ENCODE measurements around the gene CEP112. TPM values are rescaled to one million over a fixed set of nuclear protein-coding genes. Genes with fewer than 3 reads are reported as not detected.

The CEP112 gene
- total and polyA plus RNA-seq, 2 of the 8 experiments (the other 6 are each of a cell fraction or from before 2014, with no cell fraction given) = 0.62 to 3.1 TPM

DNA sequence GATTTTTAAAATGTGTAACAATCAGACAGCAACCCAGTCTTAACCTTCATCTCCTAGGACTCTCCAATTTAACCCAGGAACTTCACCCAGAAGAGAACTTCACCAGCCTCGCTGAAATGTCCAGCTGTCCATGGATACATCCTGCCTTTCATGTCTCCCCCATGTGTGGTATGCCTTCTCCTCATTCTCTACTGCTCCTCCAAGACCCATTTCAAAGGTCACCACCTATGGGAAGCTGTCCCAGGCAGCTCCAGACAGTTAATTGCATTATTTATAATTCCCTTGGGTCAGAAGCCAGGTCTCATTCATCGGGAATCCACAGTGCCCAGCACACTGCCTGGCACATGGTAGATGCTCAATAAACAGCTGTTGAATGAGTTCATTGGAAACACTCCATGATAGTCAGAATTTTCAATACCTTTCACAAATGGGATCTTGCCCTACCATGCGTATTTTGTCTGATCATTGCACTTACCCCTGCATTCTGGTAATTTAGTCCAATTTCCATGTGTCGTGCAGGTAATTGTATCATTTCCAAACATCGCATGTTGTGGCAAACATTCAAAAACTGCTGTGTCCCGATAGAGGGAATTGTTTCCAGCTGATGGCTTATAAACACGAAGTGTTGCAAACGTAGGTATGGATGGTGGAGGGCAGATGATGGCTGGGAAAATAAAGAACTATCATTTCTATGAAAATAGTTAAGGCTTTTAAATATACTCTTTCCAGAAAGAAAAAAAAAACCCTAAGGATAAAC lies 28.3 kb upstream of the CEP112 start (continued):
- TF ChIP-seq, protein P1, sequence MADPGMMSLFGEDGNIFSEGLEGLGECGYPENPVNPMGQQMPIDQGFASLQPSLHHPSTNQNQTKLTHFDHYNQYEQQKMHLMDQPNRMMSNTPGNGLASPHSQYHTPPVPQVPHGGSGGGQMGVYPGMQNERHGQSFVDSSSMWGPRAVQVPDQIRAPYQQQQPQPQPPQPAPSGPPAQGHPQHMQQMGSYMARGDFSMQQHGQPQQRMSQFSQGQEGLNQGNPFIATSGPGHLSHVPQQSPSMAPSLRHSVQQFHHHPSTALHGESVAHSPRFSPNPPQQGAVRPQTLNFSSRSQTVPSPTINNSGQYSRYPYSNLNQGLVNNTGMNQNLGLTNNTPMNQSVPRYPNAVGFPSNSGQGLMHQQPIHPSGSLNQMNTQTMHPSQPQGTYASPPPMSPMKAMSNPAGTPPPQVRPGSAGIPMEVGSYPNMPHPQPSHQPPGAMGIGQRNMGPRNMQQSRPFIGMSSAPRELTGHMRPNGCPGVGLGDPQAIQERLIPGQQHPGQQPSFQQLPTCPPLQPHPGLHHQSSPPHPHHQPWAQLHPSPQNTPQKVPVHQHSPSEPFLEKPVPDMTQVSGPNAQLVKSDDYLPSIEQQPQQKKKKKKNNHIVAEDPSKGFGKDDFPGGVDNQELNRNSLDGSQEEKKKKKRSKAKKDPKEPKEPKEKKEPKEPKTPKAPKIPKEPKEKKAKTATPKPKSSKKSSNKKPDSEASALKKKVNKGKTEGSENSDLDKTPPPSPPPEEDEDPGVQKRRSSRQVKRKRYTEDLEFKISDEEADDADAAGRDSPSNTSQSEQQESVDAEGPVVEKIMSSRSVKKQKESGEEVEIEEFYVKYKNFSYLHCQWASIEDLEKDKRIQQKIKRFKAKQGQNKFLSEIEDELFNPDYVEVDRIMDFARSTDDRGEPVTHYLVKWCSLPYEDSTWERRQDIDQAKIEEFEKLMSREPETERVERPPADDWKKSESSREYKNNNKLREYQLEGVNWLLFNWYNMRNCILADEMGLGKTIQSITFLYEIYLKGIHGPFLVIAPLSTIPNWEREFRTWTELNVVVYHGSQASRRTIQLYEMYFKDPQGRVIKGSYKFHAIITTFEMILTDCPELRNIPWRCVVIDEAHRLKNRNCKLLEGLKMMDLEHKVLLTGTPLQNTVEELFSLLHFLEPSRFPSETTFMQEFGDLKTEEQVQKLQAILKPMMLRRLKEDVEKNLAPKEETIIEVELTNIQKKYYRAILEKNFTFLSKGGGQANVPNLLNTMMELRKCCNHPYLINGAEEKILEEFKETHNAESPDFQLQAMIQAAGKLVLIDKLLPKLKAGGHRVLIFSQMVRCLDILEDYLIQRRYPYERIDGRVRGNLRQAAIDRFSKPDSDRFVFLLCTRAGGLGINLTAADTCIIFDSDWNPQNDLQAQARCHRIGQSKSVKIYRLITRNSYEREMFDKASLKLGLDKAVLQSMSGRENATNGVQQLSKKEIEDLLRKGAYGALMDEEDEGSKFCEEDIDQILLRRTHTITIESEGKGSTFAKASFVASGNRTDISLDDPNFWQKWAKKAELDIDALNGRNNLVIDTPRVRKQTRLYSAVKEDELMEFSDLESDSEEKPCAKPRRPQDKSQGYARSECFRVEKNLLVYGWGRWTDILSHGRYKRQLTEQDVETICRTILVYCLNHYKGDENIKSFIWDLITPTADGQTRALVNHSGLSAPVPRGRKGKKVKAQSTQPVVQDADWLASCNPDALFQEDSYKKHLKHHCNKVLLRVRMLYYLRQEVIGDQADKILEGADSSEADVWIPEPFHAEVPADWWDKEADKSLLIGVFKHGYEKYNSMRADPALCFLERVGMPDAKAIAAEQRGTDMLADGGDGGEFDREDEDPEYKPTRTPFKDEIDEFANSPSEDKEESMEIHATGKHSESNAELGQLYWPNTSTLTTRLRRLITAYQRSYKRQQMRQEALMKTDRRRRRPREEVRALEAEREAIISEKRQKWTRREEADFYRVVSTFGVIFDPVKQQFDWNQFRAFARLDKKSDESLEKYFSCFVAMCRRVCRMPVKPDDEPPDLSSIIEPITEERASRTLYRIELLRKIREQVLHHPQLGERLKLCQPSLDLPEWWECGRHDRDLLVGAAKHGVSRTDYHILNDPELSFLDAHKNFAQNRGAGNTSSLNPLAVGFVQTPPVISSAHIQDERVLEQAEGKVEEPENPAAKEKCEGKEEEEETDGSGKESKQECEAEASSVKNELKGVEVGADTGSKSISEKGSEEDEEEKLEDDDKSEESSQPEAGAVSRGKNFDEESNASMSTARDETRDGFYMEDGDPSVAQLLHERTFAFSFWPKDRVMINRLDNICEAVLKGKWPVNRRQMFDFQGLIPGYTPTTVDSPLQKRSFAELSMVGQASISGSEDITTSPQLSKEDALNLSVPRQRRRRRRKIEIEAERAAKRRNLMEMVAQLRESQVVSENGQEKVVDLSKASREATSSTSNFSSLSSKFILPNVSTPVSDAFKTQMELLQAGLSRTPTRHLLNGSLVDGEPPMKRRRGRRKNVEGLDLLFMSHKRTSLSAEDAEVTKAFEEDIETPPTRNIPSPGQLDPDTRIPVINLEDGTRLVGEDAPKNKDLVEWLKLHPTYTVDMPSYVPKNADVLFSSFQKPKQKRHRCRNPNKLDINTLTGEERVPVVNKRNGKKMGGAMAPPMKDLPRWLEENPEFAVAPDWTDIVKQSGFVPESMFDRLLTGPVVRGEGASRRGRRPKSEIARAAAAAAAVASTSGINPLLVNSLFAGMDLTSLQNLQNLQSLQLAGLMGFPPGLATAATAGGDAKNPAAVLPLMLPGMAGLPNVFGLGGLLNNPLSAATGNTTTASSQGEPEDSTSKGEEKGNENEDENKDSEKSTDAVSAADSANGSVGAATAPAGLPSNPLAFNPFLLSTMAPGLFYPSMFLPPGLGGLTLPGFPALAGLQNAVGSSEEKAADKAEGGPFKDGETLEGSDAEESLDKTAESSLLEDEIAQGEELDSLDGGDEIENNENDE (IDR thresholded peaks at IDR 0.05; ENCODE audit: insufficient replicate concordance, low read length) = no peak
- TF ChIP-seq, protein P2, sequence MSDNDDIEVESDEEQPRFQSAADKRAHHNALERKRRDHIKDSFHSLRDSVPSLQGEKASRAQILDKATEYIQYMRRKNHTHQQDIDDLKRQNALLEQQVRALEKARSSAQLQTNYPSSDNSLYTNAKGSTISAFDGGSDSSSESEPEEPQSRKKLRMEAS (IDR thresholded peaks at IDR 0.05) = no peak
- TF ChIP-seq NANOG (IDR thresholded peaks at IDR 0.05; ENCODE audit: insufficient read depth, low read depth, low read length, poor library complexity, severe bottlenecking) = no peak
- no peak for TF ChIP-seq SIX5 (IDR thresholded peaks at IDR 0.05; ENCODE audit: low read depth, low read length)

Measured in H1 (cell line).